ENCODE results near the gene TCF15.
"Not testable (repeated sequence)": the region's sequence is repeated elsewhere in the genome, so short reads cannot be mapped to it uniquely, and the experiment has no call there.

Gene TCF15

GRCh38 chr20:610130-611046 lies at the start of gene TCF15:
TSS of gene TCF15 (minus strand) at chr20:610309. CDS start at chr20:610237, 72 bp downstream.
- no peak for FAIRE-seq

DNA sequence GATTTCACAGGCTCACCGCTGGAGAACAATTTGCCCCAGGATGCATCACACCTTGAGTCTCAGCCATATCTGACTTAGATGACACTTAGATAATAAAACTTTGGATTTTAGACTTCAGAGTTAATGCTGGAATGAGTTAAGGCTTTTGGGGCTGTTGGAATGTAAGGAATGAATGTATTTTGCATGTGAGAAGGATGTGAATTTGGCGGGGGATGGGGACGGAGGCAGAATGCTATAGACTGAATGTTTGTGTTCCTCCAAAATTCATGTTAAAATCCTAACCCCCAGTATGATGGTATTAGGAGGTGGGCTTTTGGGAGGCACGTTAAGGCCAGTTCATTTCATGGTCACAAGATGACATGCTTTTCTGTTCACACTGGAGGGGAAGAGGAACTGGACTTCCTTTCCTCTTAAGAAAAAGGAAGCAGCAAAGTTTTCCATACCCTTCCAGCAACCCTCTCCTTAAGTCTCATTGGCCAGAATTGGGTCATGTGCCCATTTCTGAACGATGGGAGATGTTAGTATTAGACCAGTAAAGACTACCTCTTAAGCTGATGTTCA lies 48.7 kb upstream of the TCF15 start:
- FAIRE-seq: no peak

DNA sequence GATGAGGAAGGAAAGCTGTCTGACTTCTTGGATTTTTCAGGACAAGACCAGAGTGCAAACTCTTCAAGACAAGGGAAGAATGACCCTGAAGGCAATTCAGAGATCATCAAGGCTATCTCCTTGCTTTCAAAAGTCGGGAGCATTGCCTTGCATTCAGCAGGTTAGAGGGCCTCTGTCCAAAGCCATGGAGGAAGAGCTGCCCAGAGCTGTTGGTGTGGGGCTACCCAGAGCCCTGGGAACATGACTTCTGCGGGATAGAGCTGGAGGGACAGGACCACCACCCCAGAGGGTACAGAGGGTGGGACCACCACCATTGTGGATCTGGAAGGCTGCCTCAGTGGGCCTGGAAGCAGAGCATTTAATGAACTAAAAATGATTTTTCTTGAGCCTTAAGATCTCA lies 48.1 kb upstream of the TCF15 start:
- FAIRE-seq: no peak

GRCh38 chr20:655726-656624 lies 45.9 kb upstream of the TCF15 start:
- no peak for FAIRE-seq

- no peak for FAIRE-seq
These were observed 44.3 kb upstream of the TCF15 start for GRCh38 chr20:654417-654750.

DNA sequence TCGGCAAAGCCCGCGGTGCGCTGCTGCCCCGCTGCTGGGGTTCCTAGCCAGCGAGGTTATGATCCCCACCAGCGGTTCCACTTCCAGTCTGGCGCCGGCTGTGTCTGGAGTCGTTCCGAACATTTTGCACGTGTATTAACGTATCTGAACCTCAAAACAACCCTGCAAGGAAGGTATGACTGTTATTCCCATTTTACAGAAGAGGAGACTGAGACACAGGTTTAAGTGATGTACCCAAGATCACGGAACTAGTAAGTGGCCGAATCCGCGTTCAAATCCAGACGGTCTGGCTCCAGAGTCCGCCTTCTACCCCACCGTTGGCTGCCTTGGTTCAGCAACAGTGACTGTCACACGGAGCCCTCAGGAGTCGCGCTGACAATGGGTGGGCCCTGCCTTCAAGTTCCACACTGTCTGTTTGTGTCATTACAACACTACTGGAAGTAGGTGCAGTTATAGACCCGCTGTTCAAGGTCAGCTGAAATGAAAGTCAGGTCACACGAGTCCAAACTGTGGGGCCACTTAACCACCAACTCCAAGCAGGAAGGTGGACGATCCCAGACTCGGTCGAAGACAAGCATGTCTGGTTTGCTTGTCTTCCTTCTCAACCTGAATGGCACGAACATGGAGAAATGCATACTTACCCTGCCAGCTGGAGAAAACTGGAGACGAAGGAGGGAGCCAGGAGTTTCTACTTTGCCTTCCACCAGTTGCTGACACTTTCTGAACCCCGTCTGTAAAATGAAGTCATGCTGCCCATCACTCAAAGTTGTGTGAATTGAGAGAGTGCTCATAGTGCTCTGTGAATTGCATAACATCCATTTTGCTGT lies 43.7 kb upstream of the TCF15 start:
- no peak for FAIRE-seq

DNA sequence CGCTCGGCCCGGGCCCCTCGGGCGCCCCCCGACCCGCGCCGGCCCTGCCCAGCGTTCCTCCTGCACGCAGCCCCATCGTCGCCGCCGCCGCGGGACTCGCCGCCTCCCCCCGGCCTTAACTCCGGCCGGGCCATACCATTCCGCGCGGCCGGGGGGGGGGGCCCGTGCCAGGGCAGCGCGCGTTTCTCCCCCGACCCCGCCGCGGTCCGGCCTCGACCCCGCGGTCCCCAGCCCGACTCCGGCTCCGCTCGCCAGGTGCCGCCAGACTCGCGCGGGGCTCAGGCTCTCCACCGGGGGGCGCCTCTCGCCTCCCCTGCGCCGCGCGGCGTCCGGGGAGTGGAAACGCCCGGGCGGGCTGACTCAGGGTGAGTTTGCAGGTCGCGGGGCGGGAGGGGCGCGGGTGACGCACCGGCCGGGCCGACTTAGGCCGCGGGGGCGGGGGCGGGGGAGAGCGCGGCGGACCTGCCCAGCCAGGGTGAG lies 43.0 kb upstream of the TCF15 start, which contains the start of gene SRXN1:
TSS of gene SRXN1 (minus strand) at position 91 of the 480 bp plus-strand sequence. CDS start at position 76, 15 bp downstream.
- FAIRE-seq: no peak

- no peak for FAIRE-seq
These were observed 42.6 kb upstream of the TCF15 start for GRCh38 chr20:652615-653109.

DNA sequence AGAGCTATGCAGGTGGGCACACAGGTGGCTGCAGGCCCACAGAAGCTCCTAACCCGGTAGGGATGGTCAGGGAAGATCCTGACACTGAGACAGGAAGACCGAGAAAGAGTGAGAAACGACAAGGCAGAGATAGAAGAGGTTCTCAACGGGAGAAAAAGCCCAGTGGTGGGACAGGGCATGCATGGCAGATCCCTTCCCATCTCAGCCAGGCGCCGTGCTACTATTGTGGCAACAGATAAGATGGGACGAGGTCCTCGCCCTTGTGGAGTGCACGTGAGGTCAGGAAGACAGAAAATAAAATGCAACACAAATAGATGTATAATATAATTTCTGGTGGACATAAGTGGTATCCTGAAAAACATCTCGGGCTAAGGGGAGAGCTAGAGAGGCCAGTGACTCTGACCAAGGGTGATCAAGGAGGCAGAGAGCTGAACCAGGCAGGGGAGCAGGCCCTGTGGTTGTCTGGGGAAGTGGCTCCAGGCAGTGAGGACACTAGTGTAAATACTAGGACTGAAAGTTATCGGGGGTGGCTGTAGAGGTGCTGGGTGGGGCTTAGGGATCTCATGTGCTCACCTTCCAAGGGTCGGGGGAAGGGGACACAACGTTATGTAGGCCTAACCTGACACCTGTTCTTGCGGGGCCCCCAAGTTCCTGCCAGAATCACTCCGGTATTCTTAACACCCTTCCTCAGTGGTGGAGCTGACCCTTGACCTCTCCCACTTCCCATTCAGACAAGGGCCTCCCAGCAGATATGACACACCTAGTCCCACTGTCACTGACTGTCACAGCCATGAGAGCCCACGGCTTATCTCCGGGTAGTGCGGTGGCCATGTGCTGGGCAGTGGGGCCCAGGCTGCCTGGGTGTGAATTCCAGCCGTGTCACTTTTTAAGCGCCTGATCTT lies 41.9 kb upstream of the TCF15 start:
- FAIRE-seq: no peak

GRCh38 chr20:650954-651353 lies 40.8 kb upstream of the TCF15 start:
- FAIRE-seq: no peak

DNA sequence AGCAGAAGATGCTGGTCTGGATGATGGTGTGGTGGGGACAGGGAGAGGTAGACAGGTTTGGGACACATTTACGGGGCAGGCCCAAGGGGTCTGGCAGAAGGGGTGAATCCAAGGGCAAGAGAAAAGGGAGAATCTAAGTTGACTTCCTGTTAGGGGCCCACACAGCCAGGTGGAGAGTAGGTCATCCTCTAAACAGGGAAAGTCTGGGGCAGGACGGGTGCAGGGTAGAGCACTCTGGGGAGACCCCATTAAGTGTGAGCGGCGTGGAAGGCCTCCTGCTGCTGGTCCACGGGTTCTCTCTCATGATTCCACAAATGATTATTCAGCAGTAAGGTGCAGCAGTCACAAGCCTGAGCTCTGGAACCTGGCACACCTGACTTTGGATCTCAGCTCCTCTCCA lies 40.2 kb upstream of the TCF15 start:
- FAIRE-seq: no peak

DNA sequence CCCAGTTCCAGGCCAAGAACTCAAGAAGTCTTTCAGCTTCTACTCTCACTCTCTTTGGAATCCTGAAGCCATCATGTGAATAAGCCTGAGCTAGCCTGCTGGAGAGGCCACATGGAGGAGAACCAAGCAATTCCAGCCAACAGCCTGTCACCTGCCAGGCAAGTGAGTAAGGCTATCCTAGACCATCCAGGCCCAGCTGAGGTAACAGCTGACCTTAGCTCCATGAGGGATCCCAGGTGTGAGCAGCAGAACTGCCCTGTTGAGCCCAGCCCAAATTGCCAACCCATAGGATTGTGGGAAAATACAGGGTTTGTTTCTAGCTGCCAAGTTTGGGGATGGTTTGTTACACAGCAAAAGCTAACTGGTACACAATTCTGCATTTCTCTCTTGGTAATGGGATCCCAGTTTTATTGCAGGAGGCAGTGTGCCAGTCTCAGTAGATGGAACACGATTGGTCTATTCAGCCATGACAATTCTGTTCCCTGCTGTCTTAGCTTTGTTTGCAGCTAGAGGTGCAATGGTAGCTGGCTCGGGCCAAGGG lies 37.4 kb upstream of the TCF15 start:
- no peak for FAIRE-seq

DNA sequence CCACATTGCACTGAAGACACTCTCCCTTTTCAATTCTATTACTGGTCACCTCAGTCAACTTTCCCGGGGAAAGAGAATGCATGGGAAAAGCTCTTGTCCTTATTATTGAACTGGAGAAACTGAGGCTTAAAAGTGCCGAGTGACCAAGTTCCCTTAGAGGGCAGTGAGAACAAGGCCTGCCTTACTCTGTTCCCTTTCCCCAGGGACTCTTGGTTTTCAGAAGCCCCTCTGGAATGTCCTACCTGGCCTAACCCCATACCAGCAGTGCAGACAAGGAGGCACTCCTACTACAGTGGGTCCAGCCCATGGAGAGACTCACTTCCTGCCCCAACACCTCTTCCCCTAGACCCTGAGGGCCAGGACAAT lies 36.7 kb upstream of the TCF15 start:
- no peak for FAIRE-seq

GRCh38 chr20:646107-646867 lies 36.2 kb upstream of the TCF15 start:
- no peak for FAIRE-seq

GRCh38 chr20:645318-646106 lies 35.4 kb upstream of the TCF15 start:
- no peak for FAIRE-seq

DNA sequence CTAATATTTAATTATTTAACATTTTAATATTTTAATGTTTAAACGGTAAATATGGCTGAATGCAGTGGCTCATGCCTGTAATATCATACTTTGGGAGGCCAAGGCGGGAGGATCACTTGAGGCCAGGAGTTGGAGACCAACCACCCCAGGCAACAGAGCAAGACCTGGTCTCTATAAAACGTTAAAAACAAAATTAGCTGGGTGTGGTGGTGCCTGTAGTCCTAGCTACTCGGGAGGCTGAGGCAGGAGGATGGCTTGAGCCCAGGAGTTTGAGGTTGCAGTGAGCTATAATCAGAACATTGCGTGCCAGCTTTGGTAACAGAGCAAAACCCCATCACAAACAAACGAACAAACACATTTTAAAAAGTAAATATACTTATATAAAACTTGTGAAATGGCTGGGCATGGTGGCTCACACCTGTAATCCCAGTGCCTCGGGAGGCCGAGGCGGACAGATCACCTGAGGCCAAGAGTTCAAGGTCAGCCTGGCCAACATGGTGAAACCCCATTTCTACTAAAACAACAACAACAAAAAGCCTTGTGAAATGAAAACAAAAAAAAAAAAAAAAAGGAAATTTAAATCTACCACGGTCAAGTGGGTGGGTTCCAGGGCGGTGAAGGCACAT lies 34.7 kb upstream of the TCF15 start:
- FAIRE-seq: no peak

- FAIRE-seq: no peak
These were observed 32.5 kb upstream of the TCF15 start for GRCh38 chr20:642398-643174.

- not testable (repeated sequence) for FAIRE-seq
These were observed 31.9 kb upstream of the TCF15 start for GRCh38 chr20:642013-642397.
